GM18520 (cell line): ENCODE measurements around the gene TSSK2.

Source experiments
- ATAC-seq: cut with Tn5 transposase; IDR thresholded peaks from one replicate; pipeline ENCODE4 v1.9.1; 2021; ENCODE audit not compliant: unreplicated experiment

Gene TSSK2

DNA sequence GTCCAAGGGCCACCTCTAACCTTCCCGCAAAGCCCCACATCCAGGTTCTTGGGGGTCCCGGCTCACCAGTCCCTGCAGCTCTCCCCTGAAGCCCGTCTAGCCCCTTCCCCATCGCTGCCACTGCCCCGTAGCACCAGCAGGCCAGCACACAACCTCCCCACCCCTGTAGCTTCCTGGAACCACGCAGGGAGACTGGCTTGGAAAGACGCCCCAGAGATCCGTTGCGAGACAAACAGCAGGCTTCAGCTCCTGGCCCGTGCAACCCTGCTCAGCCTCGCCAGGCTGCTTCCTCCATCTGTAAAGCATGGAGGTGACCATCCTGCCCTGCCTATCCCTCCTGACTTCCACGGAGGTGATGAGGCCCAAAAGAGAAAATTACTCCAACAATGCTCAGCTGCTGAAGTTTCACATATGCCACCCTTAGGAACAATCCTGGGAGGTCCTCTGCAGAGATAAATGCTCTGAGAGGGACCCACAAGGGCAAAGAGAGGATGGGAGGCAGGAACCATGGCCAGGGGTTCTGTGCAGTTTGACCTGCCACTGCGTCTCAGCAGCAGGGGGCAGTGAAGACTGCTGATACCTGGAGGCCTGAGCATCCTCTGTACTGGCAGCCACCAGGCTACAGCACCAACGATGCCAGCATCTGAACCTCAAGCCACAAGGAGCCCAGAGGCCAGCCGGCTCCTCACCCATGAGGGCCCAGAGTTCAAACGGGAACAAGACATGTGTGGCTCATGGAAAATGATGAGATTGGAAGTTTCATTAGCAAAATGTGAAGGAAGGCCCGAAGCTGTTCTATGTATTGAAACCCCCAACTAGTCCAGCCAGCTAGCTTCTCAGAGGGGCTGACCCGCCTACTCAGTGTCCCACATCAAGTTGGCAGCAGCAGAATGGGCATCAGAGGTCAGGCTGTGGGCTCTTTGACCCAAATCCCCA lies 25.0 kb upstream of the TSSK2 start:
- ATAC-seq: no peak

DNA sequence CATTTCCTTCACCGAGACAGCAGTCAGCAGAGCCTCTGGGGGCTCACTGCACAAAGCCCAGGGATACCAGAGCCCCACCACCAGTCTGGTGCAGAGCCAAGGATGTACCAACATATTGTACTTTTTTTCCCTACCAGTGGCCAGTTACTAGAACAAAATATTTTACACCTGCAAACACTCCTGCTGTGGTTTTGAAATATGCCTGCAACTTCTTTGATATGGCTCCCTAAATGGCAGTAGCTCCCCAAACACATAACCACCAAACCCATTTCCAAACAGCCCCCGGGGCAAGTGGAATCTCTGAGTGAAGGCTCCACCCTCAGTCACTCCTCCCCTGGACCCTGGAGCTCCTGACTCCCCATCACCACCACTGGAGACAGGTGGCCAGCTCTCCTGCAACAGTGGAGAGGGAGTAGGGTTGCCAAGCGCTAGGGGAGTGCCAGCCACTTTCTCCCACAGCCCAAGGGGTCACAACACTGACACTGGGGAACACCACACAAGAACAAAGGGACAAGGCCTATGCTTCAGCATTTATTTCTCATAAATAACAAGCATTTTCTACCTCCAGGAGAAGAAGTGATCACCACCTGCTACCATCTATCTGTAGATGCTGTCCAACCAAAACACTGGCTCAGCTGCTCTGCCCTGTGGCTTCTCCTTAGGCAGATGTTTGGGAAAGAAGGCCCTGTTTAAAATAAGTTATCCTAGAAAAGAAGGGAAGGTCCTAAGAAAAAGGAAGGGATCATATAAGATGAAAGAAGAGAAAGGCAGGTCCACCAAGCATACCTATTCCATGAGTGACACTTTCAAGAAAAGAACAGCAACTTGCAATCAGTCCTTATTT lies 24.0 kb upstream of the TSSK2 start:
- ATAC-seq: no peak

DNA sequence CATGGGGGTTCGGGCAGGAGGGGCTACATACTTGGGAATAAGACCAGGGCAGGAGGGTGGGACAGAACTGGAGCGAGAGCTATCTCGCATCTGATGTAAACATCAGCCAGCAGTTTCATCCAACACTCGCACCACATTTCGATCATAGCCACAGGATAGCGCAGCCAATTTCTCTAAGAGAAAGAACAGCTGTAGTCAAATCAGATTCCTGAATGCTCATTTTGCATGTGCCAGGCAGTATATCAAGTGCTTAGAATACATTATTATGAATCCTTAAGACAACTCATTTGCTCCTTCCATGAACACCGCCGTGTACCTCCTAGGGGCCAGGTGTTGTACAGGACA lies 23.4 kb upstream of the TSSK2 start:
- ATAC-seq: no peak

DNA sequence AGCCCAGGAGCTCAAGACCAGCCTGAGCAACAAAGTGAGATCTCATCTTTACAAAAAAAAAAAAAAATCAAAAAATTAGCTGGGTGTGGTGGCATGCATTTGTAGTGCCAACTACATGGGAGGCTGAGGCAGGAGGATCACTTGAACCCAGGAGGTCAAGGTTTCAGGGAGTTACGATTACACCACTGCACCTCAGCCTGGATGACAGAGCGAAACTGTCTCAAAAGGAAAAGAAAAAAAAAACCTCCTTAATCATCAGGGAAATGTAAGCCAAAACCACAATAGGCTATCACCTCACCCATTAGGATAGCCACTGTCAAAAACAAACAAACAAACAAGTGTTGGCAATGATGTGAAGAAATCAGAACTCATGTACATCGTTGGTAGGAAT lies 22.3 kb upstream of the TSSK2 start:
- ATAC-seq: no peak

DNA sequence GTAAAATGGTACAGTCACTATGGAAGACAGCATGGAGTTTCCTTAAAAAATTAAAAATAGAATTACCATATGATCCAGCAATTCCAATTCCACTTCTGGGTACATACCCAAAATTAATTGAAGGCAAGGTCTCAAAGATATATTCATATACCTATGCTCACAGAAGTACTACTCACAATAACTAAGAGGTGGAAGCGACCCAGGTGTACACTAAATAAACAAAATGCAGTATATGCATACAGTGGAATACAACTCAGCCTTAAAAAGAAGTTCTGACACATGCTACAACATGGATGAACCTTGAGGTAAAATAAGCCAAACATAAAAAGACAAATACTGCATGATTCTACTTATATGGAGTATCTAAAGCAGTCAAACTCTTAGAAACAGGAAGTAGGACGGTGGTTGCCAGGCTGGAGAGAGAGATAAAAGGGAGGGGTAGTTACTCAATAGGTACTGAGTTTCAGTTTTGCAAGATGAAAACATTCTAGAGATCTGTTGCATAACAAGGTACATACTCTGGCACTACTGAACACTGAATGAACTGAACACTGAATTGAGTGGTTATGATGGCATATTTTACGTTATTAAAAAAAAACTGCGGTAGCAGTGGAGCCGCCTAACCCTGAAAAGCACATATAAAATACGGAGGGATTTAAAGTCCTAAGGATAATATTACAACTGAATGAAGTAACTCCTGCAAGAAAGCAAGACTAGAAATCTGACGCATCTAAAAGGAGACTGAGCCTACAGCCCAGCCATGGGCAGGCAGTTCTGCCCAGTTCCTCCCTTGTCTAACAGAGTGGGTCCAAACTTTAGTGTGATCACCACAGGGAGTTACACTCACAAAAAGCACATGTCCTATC lies 21.7 kb upstream of the TSSK2 start:
- peak; percentile 84 for ATAC-seq

DNA sequence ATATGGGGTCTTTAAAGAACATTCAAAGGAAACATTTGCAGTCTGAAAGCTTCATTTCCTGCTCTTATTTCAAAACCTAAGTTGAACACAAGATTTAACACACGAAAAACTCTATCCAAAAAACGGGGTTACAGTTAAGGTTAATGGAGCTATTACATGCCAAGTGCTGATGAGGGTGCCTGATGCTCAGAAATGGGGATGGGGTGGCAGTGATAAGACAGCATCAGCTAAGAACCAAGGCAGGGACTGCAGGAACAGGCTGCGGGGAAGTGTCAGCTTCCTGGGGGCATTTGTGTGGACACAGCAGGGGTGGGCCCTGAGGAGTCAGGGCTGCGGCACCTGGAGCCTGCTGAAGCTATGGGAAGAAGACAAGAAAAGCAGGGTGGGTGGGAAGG lies 21.0 kb upstream of the TSSK2 start:
- no peak for ATAC-seq

DNA sequence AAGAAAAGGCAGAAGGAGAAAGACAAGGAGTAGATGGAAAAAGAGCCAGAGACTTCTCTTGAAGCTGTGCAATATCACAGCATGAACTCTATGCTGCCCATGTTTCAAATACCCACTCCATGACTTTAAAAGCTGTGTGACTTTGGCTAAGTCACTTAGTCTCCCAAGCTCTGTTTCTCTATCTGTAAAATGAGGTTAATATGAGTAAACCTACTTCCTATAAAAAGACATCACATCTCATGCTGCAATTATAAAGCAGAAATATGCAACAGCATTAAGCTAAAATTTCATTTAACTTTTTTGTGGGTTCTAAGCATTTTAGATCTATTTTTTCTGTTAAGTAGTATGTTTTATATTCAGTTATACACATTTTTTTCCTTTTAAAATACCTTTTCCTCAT lies 20.5 kb upstream of the TSSK2 start:
- ATAC-seq: no peak

DNA sequence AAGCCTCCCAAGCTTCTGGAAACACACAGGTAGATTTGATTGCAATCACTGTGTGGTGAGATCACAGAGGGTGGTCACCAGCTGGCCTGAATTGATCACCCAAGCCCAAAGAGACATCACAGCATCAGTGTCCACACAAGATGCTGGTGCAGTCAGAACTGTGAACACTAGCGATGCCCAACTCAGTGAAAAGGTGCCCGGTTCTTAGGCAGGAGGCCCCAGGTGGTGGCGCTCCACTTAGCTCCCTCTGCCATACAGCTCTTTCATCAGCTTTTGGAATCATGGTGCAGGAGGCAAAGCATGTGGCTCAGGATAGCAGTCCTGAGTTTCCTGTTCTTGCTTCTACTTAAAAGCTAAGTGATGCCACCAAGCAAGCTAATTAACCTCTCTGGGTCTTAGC lies 20.0 kb upstream of the TSSK2 start:
- no peak for ATAC-seq

DNA sequence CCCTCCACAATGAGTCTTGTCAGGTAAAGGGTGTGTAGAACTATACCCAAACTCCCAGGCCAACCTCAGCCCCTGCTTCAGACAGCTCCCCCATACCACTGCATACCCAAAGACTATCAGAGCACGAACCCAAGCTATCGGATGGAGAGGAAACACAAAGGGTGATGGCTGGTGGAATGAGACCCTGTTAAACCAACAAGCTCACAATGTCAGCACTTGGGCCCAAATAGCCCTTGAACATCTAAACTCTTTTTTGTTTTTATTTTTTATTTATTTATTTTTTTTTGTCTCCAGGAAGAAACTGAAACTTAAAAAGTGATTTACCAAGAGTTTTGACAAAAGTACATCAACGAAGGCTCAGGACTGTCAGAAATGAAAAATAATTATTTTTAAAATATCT lies 19.5 kb upstream of the TSSK2 start:
- no peak for ATAC-seq

DNA sequence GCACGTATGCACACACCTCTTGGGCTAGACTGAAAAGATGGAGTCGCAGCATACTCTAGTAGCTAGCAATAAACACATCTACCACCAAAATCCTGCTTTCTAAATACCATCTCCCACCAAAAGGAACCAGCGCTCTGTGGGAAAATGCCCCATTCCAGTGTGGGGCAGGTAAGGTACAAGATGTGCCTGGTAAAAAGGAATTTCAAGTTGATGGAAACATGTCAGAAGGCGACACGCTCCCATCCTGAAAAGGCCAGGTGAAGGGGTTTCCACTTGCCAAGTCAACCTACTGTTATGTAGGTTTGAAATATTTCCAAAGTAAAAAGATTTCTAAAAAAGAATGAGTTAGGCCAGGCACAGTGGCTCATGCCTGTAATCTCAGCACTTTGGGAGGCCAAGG lies 17.7 kb upstream of the TSSK2 start:
- ATAC-seq: no peak

DNA sequence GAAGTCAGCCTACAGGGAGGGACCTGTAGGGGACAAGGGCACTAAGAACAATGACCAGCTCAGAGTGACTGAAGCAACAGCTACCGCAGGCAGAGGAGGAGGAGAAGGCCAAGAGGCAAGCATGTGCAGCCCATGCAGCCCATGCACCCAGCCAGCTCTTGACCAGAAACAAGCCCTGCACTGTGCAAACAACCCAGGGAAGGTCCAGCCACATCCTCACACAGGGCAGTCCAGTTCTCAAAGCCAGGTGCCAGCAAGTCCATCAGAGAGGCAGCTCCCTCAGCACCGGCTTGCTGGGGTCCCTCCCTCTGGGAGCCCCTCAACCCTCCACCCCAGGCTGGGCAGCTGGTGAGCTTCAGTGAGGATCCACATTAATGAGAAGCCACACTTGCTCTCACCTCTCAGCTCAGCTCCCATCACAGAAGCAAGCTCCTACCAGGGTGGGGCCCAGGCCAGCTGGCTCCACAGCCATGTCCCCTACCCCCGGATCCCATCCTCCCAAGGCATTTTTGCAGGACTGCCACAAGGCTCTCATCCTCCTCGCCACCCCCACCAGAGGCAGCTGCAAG lies 16.0 kb upstream of the TSSK2 start:
- ATAC-seq: no peak

DNA sequence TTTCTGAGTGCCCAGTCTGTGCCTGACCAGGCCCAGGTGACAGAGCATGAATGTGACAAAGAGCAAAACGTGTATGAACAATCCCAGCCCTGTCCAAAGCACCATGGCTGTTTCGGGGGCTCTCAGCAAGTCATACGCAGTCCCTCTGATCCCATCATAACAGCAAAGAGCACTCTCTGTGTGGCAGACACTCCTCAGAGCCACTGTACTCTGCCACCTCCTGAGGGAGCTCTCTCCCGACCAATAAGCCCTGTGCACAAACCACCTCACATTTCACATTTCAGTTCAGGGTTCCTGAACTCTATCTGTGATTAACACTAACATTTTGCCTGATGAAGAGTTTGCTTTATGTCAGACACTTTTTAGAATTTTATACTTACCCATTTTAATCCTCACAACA lies 15.5 kb upstream of the TSSK2 start:
- ATAC-seq: no peak

DNA sequence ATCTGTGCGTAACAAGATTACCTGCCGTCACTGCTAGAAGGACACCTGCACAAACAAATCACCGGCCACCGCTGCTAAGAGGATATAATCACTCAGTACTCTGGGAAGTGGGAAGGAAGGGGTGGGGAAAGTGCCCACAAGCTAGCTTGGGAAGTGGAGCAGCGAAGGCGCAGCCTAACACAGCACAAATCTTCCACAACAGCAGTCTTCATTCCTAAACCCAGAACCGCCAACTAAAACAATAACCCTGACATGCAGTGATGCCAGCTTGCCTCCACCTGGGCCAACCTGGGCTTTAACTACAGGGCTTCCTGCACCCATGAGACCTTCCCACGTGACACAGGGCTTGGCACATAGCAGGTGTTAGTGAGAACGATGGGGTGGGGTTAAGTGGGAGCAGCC lies 14.0 kb upstream of the TSSK2 start:
- no peak for ATAC-seq

DNA sequence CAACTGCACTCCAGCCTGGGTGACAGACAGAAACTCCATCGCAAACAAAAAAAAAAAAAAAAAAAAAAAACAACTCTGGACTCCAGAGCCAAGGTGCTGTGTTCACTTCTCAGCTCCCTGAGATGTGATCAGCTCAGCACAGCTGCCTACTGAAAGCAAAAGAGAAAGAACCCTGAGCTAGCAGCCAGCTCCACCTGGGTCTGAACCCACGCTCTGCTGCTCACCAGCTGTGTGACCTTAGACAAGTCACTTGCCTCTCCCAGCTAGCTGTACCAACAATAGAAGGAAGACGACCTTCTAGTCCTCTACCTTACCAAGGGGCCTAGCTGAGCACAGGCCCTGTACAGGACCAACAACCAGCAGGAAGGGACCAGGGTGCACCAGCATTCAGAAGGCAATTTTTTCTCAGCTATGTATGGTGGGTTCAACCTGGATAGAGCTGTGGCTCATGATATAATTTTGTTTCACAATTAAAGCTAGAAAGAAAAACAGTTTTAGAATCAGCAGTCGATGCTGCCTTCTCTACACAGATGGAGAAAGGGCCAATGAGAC lies 12.7 kb upstream of the TSSK2 start:
- ATAC-seq: peak; percentile 27

DNA sequence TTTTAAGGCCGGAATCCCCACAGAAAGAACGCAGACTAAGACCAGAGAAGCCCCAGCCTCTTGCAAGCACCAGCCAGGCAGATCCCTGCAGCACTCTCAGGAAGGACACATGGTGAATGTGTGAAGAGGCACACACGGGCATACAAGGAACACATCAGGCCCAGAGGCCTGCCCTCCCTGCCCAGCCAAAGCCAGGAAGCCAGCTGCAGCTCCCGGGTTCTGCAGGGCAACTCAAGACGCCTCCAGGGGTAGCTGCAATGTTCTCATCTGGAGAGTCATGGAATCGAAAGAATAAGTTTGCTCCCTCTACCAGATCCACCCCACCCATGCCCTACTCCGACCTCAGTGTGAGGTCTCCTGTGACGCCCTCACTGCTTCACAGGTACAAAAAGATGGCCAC lies 11.2 kb upstream of the TSSK2 start:
- no peak for ATAC-seq

DNA sequence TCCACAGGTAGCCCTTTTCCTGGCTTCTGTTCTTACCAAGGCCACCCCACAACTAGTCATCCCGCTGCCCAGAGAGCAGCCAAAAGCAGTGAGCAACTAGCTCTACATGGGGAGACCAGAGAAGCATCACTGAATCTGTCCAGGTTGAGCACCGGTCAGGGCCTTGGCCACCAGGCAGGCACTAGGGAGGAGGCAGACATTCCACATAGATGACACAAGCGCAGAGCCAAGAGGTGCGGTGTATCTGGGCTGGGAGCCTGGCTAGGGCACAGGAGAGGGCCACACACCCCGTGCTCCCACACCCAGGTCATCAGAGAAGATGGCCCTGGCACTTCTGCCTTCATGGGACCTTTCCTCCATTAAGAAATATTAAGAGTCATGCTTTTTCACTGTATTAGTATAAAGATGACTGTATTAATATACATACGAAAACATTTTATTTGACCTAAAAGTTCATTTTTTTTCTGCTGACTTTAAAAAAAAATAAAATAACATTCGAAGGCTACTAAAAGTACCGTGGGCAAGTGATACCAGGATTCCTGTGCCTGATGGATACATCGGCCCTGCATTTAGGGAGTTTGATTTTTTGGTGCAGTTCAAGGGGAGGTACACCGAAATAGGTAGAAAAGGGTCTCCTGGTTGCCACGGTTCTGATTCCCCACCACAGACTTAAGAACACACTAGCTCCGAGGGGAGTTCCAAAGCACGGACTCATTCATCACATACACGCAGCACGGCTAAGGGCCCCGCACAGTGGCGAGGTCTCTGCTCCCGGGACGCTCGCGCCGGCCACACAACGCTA lies 10.1 kb upstream of the TSSK2 start:
- ATAC-seq: no peak

DNA sequence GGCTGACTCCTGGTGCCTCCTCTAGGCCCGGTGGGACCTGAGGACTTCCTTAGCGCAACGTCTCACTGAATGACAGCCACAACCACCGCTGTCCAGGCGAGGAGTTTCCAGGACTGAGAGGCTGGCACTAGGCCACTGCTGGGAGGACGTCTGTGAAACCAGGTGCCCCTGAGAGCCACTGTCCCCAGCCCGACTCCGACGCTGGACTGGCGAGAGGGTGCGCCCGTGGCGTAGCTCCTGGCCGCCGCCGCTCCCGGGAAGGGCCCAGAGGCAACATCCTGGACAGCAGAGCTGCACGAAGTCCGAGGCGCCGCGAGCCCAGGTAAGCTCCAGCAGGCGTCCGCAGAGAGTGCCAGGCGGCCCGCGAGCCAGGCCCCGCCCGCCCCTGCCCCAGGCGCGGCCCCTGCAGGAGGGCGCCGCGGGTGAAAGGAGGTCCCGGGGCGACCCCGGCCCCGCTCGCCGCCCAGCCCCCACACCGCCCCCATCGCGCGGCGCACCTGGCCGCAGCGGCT lies 9.4 kb upstream of the TSSK2 start:
- ATAC-seq: peak; percentile 11

DNA sequence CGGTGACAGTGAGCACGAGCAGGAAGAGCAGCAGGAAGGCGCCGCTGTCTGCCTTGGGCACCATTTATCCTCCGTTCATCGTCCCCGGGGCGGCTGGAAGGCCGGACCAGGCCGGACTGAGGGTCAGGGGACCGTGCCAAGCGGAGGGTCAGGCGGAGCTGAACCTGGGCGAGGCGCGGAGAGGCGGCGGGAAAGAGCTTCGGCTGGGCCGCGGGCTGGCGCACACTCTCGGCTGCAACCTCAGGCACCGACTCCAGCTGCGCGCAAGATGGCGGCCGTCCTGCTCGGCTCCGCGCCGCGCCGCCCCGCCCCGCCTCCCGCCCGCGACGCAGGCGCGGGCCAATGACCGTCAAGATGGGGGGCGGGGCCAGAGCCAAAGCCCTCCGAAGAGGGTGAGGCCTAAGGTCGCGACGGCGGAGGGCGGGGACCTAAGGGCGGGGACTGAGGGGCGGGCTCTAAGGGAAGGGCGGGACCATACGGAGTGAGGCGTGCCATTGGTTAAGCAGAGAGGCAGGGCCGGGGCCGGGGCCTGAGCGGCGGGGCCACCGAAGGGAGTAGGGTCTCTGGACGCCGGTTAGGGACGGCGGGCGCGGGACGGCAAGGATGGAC lies 8.9 kb upstream of the TSSK2 start, which contains the start of gene DGCR2:
Gene DGCR2 (minus strand): TSS at position 270 of the 609 bp plus-strand sequence. CDS start 206 bp downstream, at position 64.
- ATAC-seq: peak; percentile 55
